ENCODE results near the gene BBX.

- TF ChIP-seq CTCF (IDR thresholded peaks at IDR 0.05): no peak
- TF ChIP-seq POLR2A (IDR thresholded peaks at IDR 0.05): no peak
- no peak for TF ChIP-seq POLR2AphosphoS5 (IDR thresholded peaks at IDR 0.05)
Observed at GRCh38 chr3:107727102-107727501, 204.3 kb downstream of the BBX start.
